GM20431 (cell line): ENCODE measurements around the gene TRMT2A.

Experiments used
- in situ Hi-C: fragments of 300-500 bp; cut with MseI, MboI; formaldehyde crosslinking; loops from one replicate; pipeline ENCODE4 v1.15.0; 2020; ENCODE audit warnings: low sequenced_read_pairs; ENCODE audit not compliant: unreplicated experiment

TRMT2A gene

GRCh38 chr22:20137113-20137512 lies 20.1 kb upstream of the TRMT2A start:
- in situ Hi-C loops: no loop called here

GRCh38 chr22:20136603-20136873 lies 19.5 kb upstream of the TRMT2A start:
- in situ Hi-C loops: no loop called here

- in situ Hi-C loops: no loop called here
Measured at GRCh38 chr22:20135806-20136602, 19.0 kb upstream of the TRMT2A start.

GRCh38 chr22:20135265-20135664 lies 18.2 kb upstream of the TRMT2A start:
- in situ Hi-C loops: no loop called here

- in situ Hi-C loops: no loop called here
Measured at GRCh38 chr22:20133930-20134549, 17.0 kb upstream of the TRMT2A start.

- in situ Hi-C loops: no loop called here
Measured at GRCh38 chr22:20132686-20133246, 15.7 kb upstream of the TRMT2A start.

- in situ Hi-C loops: no loop called here
Measured at GRCh38 chr22:20131859-20132685, 15.0 kb upstream of the TRMT2A start.

GRCh38 chr22:20131597-20131858 lies 14.5 kb upstream of the TRMT2A start, which contains the start of gene ZDHHC8:
TSS of gene ZDHHC8 (plus strand) at chr22:20131804. CDS start at chr22:20131948, 144 bp downstream.
- in situ Hi-C loops: no loop called here

GRCh38 chr22:20130731-20131596 lies 13.9 kb upstream of the TRMT2A start:
- in situ Hi-C loops: no loop called here

- in situ Hi-C loops: no loop called here
Measured at GRCh38 chr22:20130319-20130718, 13.3 kb upstream of the TRMT2A start.

- in situ Hi-C loops: no loop called here
Measured at GRCh38 chr22:20129747-20130014, 12.7 kb upstream of the TRMT2A start.

- in situ Hi-C loops: no loop called here
Measured at GRCh38 chr22:20128902-20129746, 12.1 kb upstream of the TRMT2A start.

- in situ Hi-C loops: no loop called here
Measured at GRCh38 chr22:20128619-20128901, 11.5 kb upstream of the TRMT2A start.

- in situ Hi-C loops: no loop called here
Measured at GRCh38 chr22:20127869-20128618, 11.0 kb upstream of the TRMT2A start.

- in situ Hi-C loops: no loop called here
Measured at GRCh38 chr22:20127318-20127868, 10.4 kb upstream of the TRMT2A start.

GRCh38 chr22:20126284-20127029 lies 9.4 kb upstream of the TRMT2A start:
- in situ Hi-C loops: no loop called here

- in situ Hi-C loops: no loop called here
Measured at GRCh38 chr22:20125201-20126174, 8.5 kb upstream of the TRMT2A start.
